ENCODE data around the gene HOATZ. TPM values are rescaled to one million over a fixed set of nuclear protein-coding genes. Genes with fewer than 3 reads are reported as not detected.

The HOATZ gene
- total RNA-seq, 1 experiment from 2014 or later = not detected

DNA sequence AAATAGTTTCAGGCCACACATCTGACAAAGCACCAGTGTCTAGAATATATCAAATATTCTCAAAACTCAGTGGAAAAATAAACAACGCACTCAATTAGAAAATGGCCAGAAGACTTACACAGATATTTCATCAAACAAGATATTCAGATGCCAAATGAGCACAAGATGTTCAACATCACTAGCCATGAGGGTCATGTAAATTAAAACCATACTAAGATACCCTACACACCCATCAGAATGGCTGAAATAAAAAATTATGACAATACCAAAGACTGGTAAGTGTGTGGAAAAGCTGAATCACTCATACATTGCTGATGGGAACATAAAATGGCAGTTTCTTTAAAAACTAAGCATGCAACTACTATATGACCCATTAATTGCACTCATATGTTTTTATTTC, 24.1 kb upstream of the HOATZ start:
- Histone ChIP-seq H3K9me2 (ENCODE audit: insufficient read depth) (no peaks in the 10 kb centered on the region), H3K79me2 (ENCODE audit: insufficient read depth, low read length) (no peaks in the 10 kb centered on the region), H3K27ac (ENCODE audit: low read depth, low read length) (no peak overlapping the region), H3K9ac (ENCODE audit: low read length) (no peak overlapping the region), H3K36me3 (ENCODE audit: control insufficient read depth in 1 of 2, insufficient read depth in 2 of 2, low read length in 2 of 2) (no peaks in the 10 kb centered on the region), H3K4me1 (ENCODE audit: control insufficient read depth in 1 of 2, insufficient read depth in 2 of 2, low read length in 2 of 2) (no peaks in the 10 kb centered on the region), H3K4me3 (replicated peaks in 1 of 2; ENCODE audit: low read depth in 1 of 2, low read length in 2 of 2) (no peak overlapping the region), H3K4me2 (ENCODE audit: low read length) (no peak overlapping the region), H4K20me1 (ENCODE audit: insufficient read depth) (no peaks in the 10 kb centered on the region), H3K27me3 (ENCODE audit: insufficient read depth, low read length) (no peaks in the 10 kb centered on the region), H2AFZ (ENCODE audit: low read depth, low read length, poor library complexity, severe bottlenecking) (no peak overlapping the region), H3K9me3 (ENCODE audit: control insufficient read depth in 1 of 2, insufficient read depth in 1 of 2, low read depth in 1 of 2, low read length in 2 of 2) (peaks cover 0 to 6% of the 10 kb centered on the region in 2 experiments; a peak in 1 of 4 replicates)
- intact Hi-C loops (cut with micrococcal nuclease) = no loop called here
- RAD21 ChIA-PET (ENCODE audit: low non-redundant PET in 1 of 2, low total read pairs in 2 of 2, uncharacterized antibody in 2 of 2, unreplicated experiment in 2 of 2) = no interaction called here
- POLR2A ChIA-PET = no interaction called here
- CTCF ChIA-PET = no interaction called here
- ATAC-seq (no peak), DNase-seq (ENCODE audit: low read depth, low spot score) (no peak)
- TF ChIP-seq, protein P1, sequence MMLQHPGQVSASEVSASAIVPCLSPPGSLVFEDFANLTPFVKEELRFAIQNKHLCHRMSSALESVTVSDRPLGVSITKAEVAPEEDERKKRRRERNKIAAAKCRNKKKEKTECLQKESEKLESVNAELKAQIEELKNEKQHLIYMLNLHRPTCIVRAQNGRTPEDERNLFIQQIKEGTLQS (IDR thresholded peaks at IDR 0.05) = no peak
- TF ChIP-seq SRF (IDR thresholded peaks at IDR 0.05; ENCODE audit: low read depth) (no peak), FOSL1 (IDR thresholded peaks at IDR 0.05; ENCODE audit: low read depth) (no peak), YY1 (IDR thresholded peaks at IDR 0.05; ENCODE audit: extremely low read depth, insufficient replicate concordance, low read depth, low read length) (no peak)
- TF ChIP-seq, protein P2, sequence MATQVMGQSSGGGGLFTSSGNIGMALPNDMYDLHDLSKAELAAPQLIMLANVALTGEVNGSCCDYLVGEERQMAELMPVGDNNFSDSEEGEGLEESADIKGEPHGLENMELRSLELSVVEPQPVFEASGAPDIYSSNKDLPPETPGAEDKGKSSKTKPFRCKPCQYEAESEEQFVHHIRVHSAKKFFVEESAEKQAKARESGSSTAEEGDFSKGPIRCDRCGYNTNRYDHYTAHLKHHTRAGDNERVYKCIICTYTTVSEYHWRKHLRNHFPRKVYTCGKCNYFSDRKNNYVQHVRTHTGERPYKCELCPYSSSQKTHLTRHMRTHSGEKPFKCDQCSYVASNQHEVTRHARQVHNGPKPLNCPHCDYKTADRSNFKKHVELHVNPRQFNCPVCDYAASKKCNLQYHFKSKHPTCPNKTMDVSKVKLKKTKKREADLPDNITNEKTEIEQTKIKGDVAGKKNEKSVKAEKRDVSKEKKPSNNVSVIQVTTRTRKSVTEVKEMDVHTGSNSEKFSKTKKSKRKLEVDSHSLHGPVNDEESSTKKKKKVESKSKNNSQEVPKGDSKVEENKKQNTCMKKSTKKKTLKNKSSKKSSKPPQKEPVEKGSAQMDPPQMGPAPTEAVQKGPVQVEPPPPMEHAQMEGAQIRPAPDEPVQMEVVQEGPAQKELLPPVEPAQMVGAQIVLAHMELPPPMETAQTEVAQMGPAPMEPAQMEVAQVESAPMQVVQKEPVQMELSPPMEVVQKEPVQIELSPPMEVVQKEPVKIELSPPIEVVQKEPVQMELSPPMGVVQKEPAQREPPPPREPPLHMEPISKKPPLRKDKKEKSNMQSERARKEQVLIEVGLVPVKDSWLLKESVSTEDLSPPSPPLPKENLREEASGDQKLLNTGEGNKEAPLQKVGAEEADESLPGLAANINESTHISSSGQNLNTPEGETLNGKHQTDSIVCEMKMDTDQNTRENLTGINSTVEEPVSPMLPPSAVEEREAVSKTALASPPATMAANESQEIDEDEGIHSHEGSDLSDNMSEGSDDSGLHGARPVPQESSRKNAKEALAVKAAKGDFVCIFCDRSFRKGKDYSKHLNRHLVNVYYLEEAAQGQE (IDR thresholded peaks at IDR 0.05; ENCODE audit: low read depth) = no peak
- BruUV-seq (replicated peaks) = no TSS peak

DNA sequence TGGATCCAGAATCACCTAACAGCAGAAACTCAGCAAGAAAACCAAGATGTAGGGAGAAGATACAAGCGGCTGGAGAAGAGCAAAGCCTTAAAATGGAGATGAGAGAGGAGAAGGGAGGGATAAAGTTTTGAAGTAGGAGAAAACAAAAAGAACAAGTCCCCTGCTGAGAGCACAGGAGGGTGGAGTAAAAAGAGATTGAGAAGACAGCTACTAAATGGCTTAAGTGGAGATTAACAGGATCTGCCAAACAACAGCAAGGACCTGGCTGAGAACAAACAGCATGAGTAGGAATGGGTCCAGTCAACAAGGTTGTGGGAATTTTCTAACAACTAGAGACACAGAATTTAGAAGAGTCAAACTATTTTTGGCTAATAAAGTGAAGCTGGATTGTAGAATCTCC, 20.5 kb upstream of the HOATZ start:
- Histone ChIP-seq H3K4me2 (ENCODE audit: low read length) (no peak overlapping the region), H3K4me1 (ENCODE audit: control insufficient read depth in 1 of 2, insufficient read depth in 2 of 2, low read length in 2 of 2) (no peaks in the 10 kb centered on the region), H3K4me3 (replicated peaks in 1 of 2; ENCODE audit: low read depth in 1 of 2, low read length in 2 of 2) (no peak overlapping the region), H2AFZ (ENCODE audit: low read depth, low read length, poor library complexity, severe bottlenecking) (no peak overlapping the region), H3K27ac (ENCODE audit: low read depth, low read length) (no peak overlapping the region), H3K36me3 (ENCODE audit: control insufficient read depth in 1 of 2, insufficient read depth in 2 of 2, low read length in 2 of 2) (no peaks in the 10 kb centered on the region), H3K9me3 (ENCODE audit: control insufficient read depth in 1 of 2, insufficient read depth in 1 of 2, low read depth in 1 of 2, low read length in 2 of 2) (no peaks in the 10 kb centered on the region), H4K20me1 (ENCODE audit: insufficient read depth) (no peaks in the 10 kb centered on the region), H3K27me3 (ENCODE audit: insufficient read depth, low read length) (no peaks in the 10 kb centered on the region), H3K9me2 (ENCODE audit: insufficient read depth) (no peaks in the 10 kb centered on the region), H3K79me2 (ENCODE audit: insufficient read depth, low read length) (no peaks in the 10 kb centered on the region), H3K9ac (ENCODE audit: low read length) (no peak overlapping the region)
- intact Hi-C loops (cut with micrococcal nuclease) = no loop called here
- no peak for DNase-seq (ENCODE audit: low read depth, low spot score)
- ChIA-PET CTCF (no interaction called here), POLR2A (no interaction called here), RAD21 (ENCODE audit: low non-redundant PET in 1 of 2, low total read pairs in 2 of 2, uncharacterized antibody in 2 of 2, unreplicated experiment in 2 of 2) (no interaction called here)
- no TSS peak for BruUV-seq (replicated peaks)
- ATAC-seq = no peak
- no peak for TF ChIP-seq YY1 (IDR thresholded peaks at IDR 0.05; ENCODE audit: extremely low read depth, insufficient replicate concordance, low read depth, low read length)
- TF ChIP-seq RAD21 (IDR thresholded peaks at IDR 0.05; ENCODE audit: low read depth) = no peak
